NCI-H524 (cell line): ENCODE results near the gene RPGR.

Experiments
- DNase-seq, 2 experiments: peaks; one replicate each; lab custom pipeline; 2025; lab: John Stamatoyannopoulos, UW

Gene RPGR

DNA sequence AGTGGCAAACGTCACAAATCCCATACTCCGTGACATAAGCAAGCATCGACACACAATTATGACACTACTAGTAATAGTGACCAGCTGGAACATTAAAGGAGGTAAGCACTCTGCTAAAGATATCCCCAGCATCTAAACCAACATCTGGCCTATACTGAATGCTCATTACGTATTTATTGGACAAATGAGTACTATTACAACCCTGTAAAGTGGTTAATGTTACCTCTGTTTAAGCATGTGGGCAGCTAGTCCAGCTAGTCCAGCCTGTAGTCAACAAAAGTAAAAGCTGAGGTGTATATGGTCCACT is 419 bp upstream of the RPGR start:
- no peak for DNase-seq

- no peak for DNase-seq
Measured at GRCh38 chrX:38326086-38326485, 1.2 kb downstream of the RPGR start.

GRCh38 chrX:38320819-38321218 is 6.5 kb downstream of the RPGR start:
- no peak for DNase-seq

- DNase-seq, result no peak
Measured at GRCh38 chrX:38318606-38319005, 8.7 kb downstream of the RPGR start.

DNA sequence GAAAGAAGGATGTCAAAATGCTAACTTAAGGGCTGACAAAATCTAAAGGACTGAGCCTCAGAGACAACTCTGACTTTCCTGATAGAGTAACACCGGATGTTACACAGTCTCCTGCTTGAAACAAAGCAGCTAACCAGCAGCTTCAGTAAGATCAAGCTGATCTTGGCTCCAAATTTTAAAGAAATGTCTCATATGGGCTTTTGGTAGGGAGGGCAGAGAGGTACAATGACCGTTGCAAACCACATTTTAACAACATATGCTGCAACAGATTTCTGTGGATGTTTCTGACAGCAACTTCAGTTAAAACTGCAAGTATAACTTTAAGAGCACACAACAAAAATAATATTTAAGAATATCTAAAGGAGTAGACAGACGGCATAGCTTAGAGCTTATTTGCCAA is 9.1 kb downstream of the RPGR start:
- DNase-seq, result no peak

DNA sequence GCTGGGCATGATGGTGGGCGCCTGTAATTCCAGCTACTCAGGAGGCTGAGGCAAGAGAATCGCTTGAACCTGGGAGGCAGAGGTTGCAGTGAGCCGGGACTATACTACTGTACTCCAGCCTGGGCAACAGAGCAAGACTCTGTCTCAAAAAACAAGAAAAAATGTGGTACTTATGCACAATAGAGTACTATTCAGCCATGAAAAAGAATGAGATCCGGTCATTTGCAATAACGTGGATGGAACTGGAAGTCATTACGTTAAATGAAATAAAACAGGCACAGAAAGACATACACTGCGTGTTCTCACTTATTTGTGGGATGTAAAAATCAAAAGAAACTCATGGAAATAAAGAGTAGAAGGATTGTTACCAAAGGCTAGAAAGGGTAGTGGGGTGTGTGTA is 12.1 kb downstream of the RPGR start:
- no peak for DNase-seq

DNA sequence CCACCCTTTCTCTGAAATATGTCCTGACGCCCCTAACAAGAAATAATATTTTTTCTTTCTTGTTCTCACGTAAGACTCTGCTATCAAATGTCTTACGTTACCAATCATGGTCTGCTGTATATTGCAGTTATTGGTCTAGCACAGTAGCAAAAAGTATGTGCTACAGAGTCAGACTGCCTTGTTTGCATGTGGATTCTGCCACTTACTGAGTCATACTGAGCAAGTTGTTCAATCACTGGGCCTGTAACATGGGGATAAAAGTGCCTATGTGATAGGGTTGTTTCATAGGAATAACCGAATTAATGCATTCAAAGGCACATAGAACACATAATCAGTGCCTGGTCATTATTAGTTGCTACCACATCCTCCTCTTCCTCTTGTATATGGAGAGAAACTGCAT is 14.1 kb downstream of the RPGR start:
- DNase-seq, result no peak

DNA sequence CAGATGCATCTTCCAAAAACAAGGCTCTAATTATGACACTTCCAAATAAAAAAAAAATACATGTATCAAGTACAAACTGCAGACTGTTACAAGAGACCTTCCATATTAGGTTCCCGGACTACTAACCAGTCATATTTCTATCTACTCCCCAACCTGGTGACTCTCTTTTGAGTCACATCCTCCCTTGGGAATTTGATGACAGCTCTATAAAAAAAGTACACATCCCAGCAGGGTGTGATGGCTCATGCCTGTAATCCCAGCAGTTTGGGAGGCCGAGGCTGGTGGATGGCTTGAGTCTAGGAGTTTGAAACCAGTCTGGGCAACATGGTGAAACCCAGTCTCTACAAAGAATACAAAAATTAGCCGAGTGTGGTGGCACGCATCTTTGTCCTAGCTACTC is 14.9 kb downstream of the RPGR start:
- DNase-seq, result no peak

DNA sequence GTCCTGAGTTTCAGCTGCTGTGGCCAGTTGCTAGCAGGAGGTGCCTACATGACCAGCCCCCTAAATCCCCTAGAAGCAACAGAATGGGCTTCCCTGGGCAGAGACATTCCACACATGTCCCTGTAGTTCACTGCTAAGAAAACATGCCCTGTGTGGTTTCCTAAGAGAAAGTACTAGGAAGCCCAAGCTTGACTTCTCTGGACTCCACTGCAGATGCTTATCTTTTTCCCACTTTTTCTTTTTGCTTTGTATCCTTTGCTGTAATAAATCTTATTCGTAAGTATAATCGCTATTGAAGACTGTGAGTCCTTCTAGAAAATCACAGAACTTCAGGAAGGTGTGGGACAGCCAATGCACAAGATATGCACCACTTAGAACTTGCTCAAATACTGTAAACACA is 15.6 kb downstream of the RPGR start:
- no peak for DNase-seq

- no peak for DNase-seq
Measured at GRCh38 chrX:38305971-38306370, 21.3 kb downstream of the RPGR start.

DNA sequence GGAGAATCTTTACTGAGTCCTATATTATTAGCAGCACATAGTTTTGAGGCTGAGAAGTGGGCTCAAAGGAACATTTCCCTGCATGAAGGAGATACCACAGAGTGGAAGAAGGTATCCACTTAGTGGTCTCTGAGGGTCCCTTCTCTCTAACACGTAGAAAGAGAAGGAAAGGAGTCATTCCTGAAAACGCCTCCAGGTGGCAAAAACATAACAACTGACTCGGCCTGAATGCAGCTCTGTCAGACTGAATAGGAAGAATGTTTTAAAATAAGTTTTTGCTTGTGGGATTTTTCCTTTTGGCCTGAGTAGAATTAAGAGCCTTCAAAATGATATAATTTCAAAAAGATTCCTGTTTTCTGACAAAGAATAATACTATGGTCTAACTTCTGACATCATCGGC is 23.3 kb downstream of the RPGR start:
- peak; percentile 2 to 13 for DNase-seq

DNA sequence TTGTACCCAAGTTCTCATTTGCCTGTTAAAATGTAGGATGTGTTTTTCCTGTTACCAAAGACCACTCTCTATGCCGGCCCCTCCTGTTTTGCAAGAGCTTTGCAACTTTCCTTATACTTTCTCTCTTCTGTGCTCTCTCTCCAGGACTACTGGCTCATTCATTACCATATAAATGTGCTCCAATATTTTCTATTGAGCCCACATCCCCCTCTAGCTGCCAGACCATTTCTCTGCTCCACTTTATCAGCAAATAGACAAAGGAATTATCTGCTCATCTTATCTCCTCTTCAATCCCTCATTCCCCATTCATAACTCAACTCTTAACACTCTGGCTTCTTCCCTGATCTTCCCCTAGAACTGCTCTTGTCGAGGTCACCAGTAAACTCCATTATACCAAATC is 33.6 kb downstream of the RPGR start:
- peak in 1 of 2 experiments; percentile 2 for DNase-seq

DNA sequence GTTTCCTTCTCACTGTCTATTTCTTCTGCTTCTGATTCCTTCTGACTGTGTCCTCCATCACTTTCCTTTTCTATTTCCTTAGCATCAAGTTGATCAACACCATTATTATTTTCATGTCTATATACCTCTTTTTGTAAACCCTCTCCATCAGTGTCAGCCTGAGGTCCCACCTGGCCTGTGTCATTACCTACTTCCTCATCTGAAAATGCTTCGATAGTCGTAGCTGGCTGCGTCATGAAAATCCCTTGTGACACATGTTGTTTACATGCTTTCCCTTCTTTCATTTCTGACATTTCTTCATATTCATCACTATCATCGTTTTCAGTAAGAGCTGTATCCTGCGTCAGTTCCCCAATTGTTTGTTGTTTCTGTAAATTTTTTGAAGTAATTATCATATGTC is 39.6 kb downstream of the RPGR start:
- no peak for DNase-seq

GRCh38 chrX:38285649-38286048 is 41.7 kb downstream of the RPGR start:
- DNase-seq, result no peak

GRCh38 chrX:38282049-38282448 is 45.3 kb downstream of the RPGR start:
- DNase-seq, result peak in 1 of 2 experiments; percentile 1

- DNase-seq, result no peak
Measured at GRCh38 chrX:38279188-38279587, 48.1 kb downstream of the RPGR start.

- no peak for DNase-seq
Measured at GRCh38 chrX:38278682-38279081, 48.6 kb downstream of the RPGR start.

GRCh38 chrX:38277802-38278201 is 49.5 kb downstream of the RPGR start:
- no peak for DNase-seq

DNA sequence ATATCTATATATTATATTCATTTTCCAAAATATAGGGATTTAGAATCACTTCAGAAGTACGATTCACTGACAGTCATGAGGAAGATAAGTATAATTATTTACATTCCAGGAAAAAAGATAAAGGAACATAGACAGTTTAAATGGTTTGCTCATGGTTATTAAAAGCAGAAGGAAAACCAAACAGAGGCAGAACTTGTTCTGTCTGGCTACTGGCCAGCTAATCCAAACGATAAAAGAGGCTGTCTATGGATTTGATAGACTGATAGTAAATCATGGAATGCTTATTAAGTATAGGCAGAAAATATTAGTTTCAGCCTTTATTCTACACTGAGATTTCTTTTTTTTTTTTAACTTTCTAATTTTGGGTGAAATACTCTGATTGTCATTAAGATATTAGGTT is 50.2 kb downstream of the RPGR start:
- no peak for DNase-seq

DNA sequence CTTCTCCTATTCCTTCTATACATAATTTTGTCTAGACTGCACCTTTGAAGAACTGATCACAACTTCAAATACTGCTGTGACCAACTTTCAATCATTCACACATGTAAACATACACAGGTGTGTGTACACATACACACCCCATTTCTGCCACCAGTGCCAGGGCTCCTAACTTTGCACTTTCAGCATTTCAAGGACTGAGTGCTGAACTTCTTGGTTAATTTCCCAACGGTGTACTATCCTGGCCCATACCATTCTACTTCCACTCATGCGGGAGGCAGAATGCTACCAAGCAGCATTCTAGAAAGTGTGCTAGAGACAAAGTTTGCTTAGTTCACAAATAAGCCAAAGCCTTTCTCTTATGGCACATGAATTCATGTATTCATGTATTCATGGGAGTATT is 51.2 kb downstream of the RPGR start:
- no peak for DNase-seq

GRCh38 chrX:38275615-38276014 is 51.7 kb downstream of the RPGR start:
- no peak for DNase-seq

- DNase-seq, result no peak
Measured at GRCh38 chrX:38273453-38273852, 53.9 kb downstream of the RPGR start.

DNA sequence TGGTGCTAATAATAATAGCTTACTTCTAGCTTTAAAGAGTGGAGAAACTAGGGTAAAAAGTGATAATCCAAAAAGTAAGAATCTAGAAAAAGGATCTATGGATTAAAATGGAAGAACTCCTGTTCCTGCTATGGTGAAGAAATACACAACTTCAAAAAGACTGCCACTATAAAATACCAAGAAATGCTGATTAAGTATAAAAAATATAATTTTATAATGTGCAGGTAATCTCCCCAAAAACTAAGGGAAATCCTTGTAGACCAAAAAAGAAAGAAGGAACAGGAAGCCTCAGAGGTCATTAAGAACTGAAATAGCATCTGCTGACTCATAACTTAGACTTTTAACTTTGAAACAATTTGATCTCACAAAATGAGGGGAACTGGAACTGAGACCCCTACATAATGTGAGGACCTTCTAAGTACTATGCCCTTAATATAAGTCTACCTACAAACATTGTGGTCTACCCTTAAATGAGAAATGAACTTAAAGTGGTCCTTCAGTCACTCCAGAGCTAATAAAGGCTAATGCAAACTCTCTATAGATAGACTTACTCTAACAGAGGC is 56.1 kb downstream of the RPGR start:
- no peak for DNase-seq

- DNase-seq, result no peak
Measured at GRCh38 chrX:38268011-38268410, 59.3 kb downstream of the RPGR start.
